GM19468 (cell line): ENCODE measurements around the gene HOXB1.

Source experiments
- ATAC-seq: cut with Tn5 transposase; IDR thresholded peaks from one replicate; pipeline ENCODE4 v1.9.1; 2021; ENCODE audit warnings: mild to moderate bottlenecking, moderate library complexity, moderate number of reproducible peaks; ENCODE audit not compliant: unreplicated experiment; ENCODE audit errors: extremely low read depth

HOXB1 gene

DNA sequence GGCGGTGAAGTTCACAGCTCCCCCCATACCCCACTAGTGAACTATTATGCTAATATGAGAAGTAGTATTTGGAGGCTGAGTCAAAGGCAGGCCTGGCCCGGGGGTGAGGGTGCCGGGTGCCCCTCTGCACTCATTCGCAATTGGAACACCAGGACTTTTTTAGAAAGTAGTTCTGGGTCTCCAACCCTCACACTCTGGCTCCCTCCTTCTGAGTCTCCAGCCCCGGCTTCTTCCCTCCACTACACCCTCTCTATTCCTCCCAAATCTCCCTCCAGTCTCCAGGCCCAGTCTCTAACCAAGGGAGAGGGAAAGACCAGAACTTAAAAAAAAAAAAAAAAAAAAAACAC lies 25.4 kb upstream of the HOXB1 start:
- ATAC-seq = no peak

DNA sequence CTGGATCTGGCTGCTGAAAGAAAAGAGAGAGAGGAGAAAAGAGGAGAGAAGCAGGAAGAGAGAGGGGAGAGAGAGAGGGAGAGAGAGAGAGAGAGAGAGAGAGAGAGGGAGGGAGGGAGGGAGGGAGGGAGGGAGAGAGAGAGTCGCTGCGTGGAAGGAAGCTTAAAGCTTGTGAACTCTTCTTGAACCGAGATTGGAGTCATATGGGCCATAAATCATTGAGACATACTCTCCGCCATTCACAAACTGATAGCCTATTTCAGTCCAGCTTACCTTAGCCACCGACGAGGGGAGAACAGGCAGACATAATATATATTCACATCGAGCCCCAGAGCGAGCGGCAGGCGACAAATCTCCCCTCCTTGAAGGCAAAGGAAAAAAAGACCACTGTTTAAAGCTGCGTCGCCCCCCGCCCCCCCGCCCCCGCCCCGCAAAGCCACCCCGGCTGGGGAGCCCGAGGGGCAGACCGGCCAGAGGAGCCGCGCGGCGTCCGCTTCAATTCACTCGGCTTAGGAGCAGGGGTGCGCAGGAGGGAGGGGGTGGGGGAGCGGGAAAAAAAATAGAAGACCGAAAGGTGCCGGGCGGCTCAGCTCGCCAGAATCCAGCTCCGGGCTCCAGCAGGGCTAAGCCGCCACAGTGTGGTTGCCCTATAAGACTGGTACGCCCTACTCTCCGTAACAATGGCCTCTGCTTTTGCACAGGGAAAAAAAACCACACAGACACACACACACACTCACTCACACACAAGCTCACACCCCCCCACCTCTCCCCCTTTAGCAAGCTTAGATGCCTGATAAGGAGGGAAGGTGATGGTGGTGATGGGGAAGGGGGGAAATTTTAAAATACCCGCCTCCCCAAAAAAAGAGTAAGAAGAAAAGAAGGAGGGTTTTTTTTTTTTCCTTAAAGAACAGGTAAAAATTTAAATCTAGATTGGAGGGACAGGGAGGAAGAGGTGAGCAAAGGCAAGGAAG lies 24.7 kb upstream of the HOXB1 start:
- ATAC-seq = no peak

GRCh38 chr17:48554412-48555257 lies 23.8 kb upstream of the HOXB1 start:
- ATAC-seq = no peak

- no peak for ATAC-seq
Measured at GRCh38 chr17:48553826-48554225, 23.0 kb upstream of the HOXB1 start.

- no peak for ATAC-seq
Measured at GRCh38 chr17:48553190-48553547, 22.4 kb upstream of the HOXB1 start.

DNA sequence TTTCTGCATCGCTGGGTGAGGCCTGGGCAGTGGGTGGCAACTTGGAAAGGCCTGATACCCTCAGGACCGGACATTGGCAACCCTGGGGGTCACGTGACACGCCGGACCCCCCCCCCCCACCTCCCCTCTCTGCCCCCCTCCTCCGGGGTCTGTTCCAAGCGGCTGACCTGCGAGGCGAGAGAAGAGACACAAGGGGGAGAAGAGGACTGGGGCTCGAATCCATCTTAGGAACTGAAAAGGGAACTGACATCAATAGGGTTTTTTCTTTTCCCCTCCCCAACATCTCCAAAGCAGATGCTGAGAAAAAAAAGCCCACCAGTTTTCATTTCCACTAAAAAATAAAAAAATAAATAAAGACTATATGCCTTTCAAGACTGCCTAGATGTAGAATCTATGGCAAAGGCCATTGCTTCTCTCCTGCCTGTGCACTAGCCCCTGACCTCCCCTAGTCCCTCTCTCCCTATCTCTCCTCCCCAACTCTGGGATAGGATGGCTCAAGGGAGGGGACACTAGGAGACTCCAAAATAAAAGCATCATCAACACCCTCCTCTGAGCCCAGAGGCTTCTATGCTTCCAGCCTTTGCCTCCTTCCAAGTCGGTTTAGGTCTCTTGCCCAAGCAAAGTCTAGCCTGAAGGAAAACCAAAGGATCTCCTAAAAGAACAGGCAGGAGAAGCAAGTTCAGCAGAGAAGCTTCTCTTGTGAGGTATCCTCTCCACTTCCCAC lies 21.8 kb upstream of the HOXB1 start:
- ATAC-seq = no peak

DNA sequence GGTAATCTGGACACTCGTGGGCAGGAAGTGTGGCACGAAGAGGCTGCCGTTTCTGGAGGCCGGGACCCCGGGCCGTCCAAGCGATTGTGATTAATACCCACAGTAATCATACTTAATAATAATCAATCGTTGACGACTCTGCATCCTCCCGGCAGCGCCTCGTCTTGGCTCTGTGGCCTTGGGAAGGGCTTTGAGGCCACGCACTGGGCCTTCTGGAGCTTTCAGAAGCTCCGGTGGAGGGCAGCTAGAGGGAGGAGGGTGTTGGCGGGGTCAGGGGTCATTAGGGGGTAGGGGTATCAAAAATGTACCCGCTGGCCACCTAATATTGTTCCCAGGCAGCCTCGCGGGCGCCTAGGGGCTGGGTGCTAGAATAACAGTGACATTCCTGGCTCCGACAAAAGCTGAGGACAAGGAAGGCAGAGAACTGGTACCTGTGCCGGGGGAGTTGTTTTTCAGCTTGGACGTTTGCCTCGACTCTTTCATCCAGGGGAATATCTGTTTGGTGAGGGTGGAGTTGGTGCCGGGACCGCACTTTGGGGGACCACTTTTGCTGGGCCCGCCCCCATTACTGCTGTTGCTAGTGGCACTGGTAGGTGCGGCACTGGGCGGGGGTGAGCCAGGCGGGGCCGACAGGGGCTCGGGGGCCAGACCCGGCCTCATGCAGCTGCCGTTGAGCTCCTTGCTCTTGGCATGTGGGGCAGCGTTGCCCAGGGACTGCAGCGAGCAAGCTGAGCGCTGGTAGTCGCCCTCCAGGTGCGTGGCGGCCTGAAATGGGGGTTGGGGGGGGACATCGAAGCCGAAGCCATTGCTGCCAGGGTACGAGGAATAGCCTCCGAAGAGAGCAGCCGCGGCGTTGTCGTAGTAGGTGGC lies 21.0 kb upstream of the HOXB1 start:
- no peak for ATAC-seq

DNA sequence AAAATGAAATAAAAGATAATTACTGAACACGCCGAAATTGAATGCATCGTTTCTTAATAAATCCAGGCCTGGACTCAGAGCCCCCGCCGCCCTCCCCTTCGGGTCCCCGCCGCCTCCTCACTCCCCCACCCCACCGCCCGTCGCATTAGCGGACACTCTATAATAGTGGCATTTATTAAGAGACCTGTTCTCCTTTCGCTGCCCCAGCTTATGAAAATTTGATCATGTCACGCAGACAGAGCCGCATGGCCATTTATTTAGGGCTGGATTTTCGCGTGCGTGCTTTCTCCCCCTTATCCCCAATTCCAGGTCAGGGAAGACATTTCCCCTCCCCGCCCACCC lies 20.4 kb upstream of the HOXB1 start:
- ATAC-seq = no peak

GRCh38 chr17:48550502-48551213 lies 19.8 kb upstream of the HOXB1 start:
- ATAC-seq = no peak

DNA sequence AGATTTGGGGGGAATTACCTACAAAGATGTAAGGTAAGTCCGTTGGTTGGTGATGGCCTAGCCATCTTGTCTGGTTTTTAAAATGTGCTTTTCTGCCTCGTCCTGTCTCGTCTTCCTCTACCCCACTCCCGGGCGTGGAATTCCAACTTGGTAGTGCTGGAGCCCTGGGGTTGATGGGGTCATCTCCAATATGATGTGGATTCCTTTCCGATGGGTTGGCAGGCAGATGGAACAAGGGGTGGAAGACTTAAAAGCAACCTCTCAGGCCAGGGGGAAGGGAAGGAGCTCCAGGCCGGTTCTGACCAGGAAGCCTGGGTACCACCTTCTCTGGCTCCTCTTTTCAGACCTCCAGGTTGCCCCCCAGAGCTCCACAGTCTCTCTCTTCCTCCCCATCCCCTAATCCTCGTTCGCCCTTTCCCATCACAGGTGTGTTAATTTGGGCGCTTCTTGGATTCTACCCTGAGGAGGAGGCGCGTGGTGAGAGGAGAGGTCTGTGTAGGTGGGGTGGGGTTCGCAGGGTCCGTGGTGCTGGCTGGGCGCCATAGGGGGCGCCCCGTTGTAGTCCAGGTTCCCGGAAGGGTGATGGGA lies 19.2 kb upstream of the HOXB1 start:
- ATAC-seq = no peak

GRCh38 chr17:48549281-48549630 lies 18.4 kb upstream of the HOXB1 start:
- no peak for ATAC-seq

- ATAC-seq = no peak
Measured at GRCh38 chr17:48548523-48549280, 17.9 kb upstream of the HOXB1 start.

GRCh38 chr17:48547808-48548522 lies 17.2 kb upstream of the HOXB1 start:
- ATAC-seq = no peak

- ATAC-seq = no peak
Measured at GRCh38 chr17:48546924-48547807, 16.4 kb upstream of the HOXB1 start.

DNA sequence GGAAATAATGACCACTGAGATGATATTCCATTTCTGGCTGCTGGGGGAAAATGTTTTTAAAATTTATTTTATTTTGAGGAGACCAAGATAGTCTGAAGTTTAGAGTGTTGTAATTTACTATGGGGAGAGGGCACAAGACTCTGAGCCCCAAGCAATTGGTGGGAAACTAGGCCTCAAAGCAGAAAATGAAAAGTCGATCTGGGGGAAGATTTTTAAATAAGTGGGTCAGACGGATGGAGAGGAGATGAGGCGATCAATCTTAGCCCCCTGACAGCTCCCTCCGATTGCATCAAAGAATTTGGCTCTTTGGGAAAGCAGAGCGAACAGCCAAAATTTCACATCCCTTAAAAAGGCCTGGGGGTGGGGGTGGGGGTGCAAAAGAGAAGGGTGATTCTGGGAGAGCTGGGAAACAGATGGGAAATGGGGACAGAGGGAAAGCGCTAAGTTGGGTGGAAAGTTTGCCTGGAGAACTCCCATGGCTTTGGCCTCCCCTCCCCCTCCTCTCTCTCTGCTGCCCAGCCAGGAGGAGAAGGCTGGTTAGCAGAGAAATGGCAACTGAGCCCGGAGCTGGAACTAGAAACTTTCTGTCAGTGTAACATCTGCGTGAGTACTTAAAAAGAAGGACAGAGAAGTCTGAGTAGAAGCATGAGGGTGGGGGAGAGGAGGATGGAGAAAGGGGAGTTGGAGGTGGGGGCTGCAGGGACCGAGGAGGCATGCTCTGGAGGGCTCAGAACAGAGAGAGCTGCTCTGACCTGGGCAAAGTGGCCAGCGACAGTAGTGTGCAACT lies 15.5 kb upstream of the HOXB1 start:
- no peak for ATAC-seq

- no peak for ATAC-seq
Measured at GRCh38 chr17:48545539-48545938, 14.7 kb upstream of the HOXB1 start.
